ENCODE data around the gene USP54.

Gene USP54

GRCh38 chr10:73625884-73626752 is 35.0 kb upstream of the USP54 start:
- TF ChIP-seq CTCF (IDR thresholded peaks at IDR 0.05): no peak

- TF ChIP-seq CTCF (IDR thresholded peaks at IDR 0.05): no peak
These were observed 34.1 kb upstream of the USP54 start for GRCh38 chr10:73625004-73625883.

- no peak for TF ChIP-seq CTCF (IDR thresholded peaks at IDR 0.05)
These were observed 31.9 kb upstream of the USP54 start for GRCh38 chr10:73623056-73623455.

- TF ChIP-seq CTCF (IDR thresholded peaks at IDR 0.05): no peak
These were observed 23.6 kb upstream of the USP54 start for GRCh38 chr10:73614720-73615119.

- TF ChIP-seq CTCF (IDR thresholded peaks at IDR 0.05): no peak
These were observed 18.0 kb upstream of the USP54 start for GRCh38 chr10:73609116-73609515.

- no peak for TF ChIP-seq CTCF (IDR thresholded peaks at IDR 0.05)
These were observed 10.4 kb upstream of the USP54 start for GRCh38 chr10:73601486-73601921.

- no peak for TF ChIP-seq CTCF (IDR thresholded peaks at IDR 0.05)
These were observed 6.2 kb upstream of the USP54 start for GRCh38 chr10:73597346-73597745.

All from LNCAP (cell line).